ENCODE data around the gene RHOV. TPM values are rescaled to one million over a fixed set of nuclear protein-coding genes. Genes with fewer than 3 reads are reported as not detected.

The RHOV gene
- total RNA-seq, 1 experiment from 2014 or later: 1.4 TPM

DNA sequence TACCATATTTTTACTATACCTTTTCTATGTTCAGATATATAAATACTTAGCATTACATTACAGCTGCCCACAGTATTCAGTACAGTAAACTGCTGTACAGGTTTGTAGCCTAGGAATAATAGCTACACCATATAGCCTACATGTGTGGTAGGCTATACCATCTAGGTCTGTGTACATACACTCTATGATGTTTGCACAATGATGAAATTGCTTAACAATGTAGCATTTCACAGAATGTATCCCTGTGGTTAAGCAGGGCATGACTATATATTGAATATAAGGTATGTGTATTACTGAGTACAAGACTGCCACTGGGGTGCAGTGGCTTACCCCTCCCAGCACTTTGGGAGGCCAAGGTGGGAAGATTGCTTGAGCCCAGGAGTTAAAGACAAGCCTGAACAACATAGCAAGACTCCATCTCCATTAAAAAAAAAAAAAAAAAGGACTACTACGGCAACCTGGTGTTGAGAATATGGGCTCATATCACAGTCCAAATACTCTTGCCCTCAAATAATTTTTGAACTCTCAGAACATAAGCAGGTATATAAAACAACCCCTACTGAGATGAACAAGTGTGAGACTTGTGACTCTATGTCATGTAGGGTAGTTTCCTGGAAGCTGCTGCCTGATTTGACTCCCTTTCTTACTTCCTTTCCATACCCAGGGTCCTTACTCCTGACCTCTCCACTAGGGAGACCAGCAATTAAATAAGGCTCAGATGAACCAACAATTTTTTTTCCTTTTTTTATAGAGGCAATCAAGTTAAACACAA is 50.3 kb downstream of the RHOV start:
- Histone ChIP-seq H3K36me3 (ENCODE audit: low read depth) (no peaks in the 10 kb centered on the region), H3K27me3 (ENCODE audit: insufficient read depth, low read depth) (no peaks in the 10 kb centered on the region), H3K9me3 (ENCODE audit: insufficient read depth, low read depth) (no peaks in the 10 kb centered on the region), H3K79me2 (ENCODE audit: low read depth) (no peaks in the 10 kb centered on the region), H3K4me1 (replicated peaks; ENCODE audit: insufficient read depth) (peaks cover 47% of the 10 kb centered on the region), H2AFZ (no peak overlapping the region), H3K27ac (peak overlapping the region; percentile 100), H4K20me1 (ENCODE audit: insufficient read depth) (no peaks in the 10 kb centered on the region), H3K4me2 (peak overlapping the region; percentile 69), H3K9me2 (ENCODE audit: insufficient read depth) (no peaks in the 10 kb centered on the region), H3F3A (ENCODE audit: insufficient read depth, low read depth) (peaks cover 44% of the 10 kb centered on the region), H3K4me3 (no peak overlapping the region)
- no TSS peak for BruUV-seq (replicated peaks)
- ChIA-PET POLR2A (ENCODE audit: unreplicated experiment) (interaction anchor here (0.7 kb wide), 1 partner anchor 10 kb away, joined by 10 read pairs; no protein-coding TSS in a partner anchor), CTCF (interaction anchor here (0.6 kb wide), 1 partner anchor 35 kb away, joined by 4 read pairs; no protein-coding TSS in a partner anchor)
- TF ChIP-seq EZH2 (IDR thresholded peaks at IDR 0.05; ENCODE audit: low read depth): no peak
- TF ChIP-seq, protein P1, sequence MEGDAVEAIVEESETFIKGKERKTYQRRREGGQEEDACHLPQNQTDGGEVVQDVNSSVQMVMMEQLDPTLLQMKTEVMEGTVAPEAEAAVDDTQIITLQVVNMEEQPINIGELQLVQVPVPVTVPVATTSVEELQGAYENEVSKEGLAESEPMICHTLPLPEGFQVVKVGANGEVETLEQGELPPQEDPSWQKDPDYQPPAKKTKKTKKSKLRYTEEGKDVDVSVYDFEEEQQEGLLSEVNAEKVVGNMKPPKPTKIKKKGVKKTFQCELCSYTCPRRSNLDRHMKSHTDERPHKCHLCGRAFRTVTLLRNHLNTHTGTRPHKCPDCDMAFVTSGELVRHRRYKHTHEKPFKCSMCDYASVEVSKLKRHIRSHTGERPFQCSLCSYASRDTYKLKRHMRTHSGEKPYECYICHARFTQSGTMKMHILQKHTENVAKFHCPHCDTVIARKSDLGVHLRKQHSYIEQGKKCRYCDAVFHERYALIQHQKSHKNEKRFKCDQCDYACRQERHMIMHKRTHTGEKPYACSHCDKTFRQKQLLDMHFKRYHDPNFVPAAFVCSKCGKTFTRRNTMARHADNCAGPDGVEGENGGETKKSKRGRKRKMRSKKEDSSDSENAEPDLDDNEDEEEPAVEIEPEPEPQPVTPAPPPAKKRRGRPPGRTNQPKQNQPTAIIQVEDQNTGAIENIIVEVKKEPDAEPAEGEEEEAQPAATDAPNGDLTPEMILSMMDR (conservative IDR thresholded peaks at IDR 0.05): no peak
- peak in 1 of 2 experiments; percentile 89 for DNase-seq
- intact Hi-C loops (cut with micrococcal nuclease; ENCODE audit: unreplicated experiment): loop anchor here (2.0 kb wide), 1 partner anchor 17 kb away; the partner anchor contains the start of genes DNAJC17 and ZFYVE19

Other genes with a start within 250 kb of the RHOV start
- gene RAD51, start 179.1 kb downstream of the RHOV start, total RNA-seq (2021): 19.8 and 22.5 TPM in 2 replicates
- gene RMDN3, start 119.0 kb downstream of the RHOV start, total RNA-seq (2021): 15.7 and 19.8 TPM in 2 replicates
- gene GCHFR, start 110.2 kb downstream of the RHOV start, total RNA-seq (2021): 1.2 and 1.5 TPM in 2 replicates
- gene C15orf62, start 104.3 kb downstream of the RHOV start, total RNA-seq (2021): 0.23 and 0.33 TPM in 2 replicates
- gene ZFYVE19, start 67.1 kb downstream of the RHOV start, total RNA-seq (2021): 32.6 and 33.1 TPM in 2 replicates
- gene DNAJC17, start 66.8 kb downstream of the RHOV start, total RNA-seq (2021): 27.4 and 33.0 TPM in 2 replicates
- 0.55 and 0.65 TPM in 2 replicates for gene PPP1R14D, start 45.5 kb downstream of the RHOV start, total RNA-seq (2021)
- 141 and 180 TPM in 2 replicates for gene SPINT1, start 30.2 kb downstream of the RHOV start, total RNA-seq (2021)
- gene VPS18, start 20.2 kb upstream of the RHOV start, total RNA-seq (2021): 9.6 and 9.9 TPM in 2 replicates
- 0.48 and 0.55 TPM in 2 replicates for gene DLL4, start 55.1 kb upstream of the RHOV start, total RNA-seq (2021)
- gene CHAC1, start 79.2 kb upstream of the RHOV start, total RNA-seq (2021): 5.3 and 8.6 TPM in 2 replicates
- gene INO80, start 242.0 kb upstream of the RHOV start, total RNA-seq (2021): 11.3 and 18.8 TPM in 2 replicates

All from PC-9 (cell line).